Stimulated activated CD8-positive, alpha-beta memory T cell treated with anti-CD3 and anti-CD28 coated beads, Interleukin-12 subunit alpha, Interleukin-12 subunit beta, amount 100 ng/mL, for 4 hours (primary cell): ENCODE data around the gene SORL1.
"Not testable (repeated sequence)": the region's sequence is repeated elsewhere in the genome, so short reads cannot be mapped to it uniquely, and the experiment has no call there.

ENCODE experiments used
- DNase-seq: peaks from one replicate; pipeline ENCODE4 v3.0.0-alpha.2; 2020; ENCODE audit warnings: low read depth

Gene SORL1

GRCh38 chr11:121563900-121564822 is 112.0 kb downstream of the SORL1 start:
- no peak for DNase-seq

GRCh38 chr11:121564948-121565684 is 113.0 kb downstream of the SORL1 start:
- DNase-seq = no peak

- no peak for DNase-seq
These were observed 114.4 kb downstream of the SORL1 start for GRCh38 chr11:121566279-121567168.

GRCh38 chr11:121567995-121568394 is 115.9 kb downstream of the SORL1 start:
- DNase-seq = no peak

- DNase-seq = not testable (repeated sequence)
These were observed 117.5 kb downstream of the SORL1 start for GRCh38 chr11:121569332-121570299.

- no peak for DNase-seq
These were observed 118.3 kb downstream of the SORL1 start for GRCh38 chr11:121570453-121570852.

GRCh38 chr11:121571506-121571905 is 119.4 kb downstream of the SORL1 start:
- DNase-seq = no peak

- DNase-seq = no peak
These were observed 120.5 kb downstream of the SORL1 start for GRCh38 chr11:121572571-121573059.

- DNase-seq = no peak
These were observed 122.7 kb downstream of the SORL1 start for GRCh38 chr11:121574801-121575200.

GRCh38 chr11:121575250-121575962 is 123.3 kb downstream of the SORL1 start:
- no peak for DNase-seq

GRCh38 chr11:121575963-121576290 is 123.8 kb downstream of the SORL1 start:
- DNase-seq = no peak

GRCh38 chr11:121576531-121576930 is 124.4 kb downstream of the SORL1 start:
- DNase-seq = no peak

GRCh38 chr11:121577106-121577848 is 125.2 kb downstream of the SORL1 start:
- no peak for DNase-seq

- DNase-seq = no peak
These were observed 126.3 kb downstream of the SORL1 start for GRCh38 chr11:121578251-121578976.

GRCh38 chr11:121580154-121580553 is 128.0 kb downstream of the SORL1 start:
- no peak for DNase-seq

GRCh38 chr11:121581607-121582006 is 129.5 kb downstream of the SORL1 start:
- DNase-seq = no peak

- no peak for DNase-seq
These were observed 130.2 kb downstream of the SORL1 start for GRCh38 chr11:121582296-121582695.

GRCh38 chr11:121583825-121584224 is 131.7 kb downstream of the SORL1 start:
- DNase-seq = no peak

GRCh38 chr11:121586750-121587149 is 134.6 kb downstream of the SORL1 start:
- no peak for DNase-seq
